Endothelial cell of umbilical vein (primary cell): ENCODE results near the gene EMP2. TPM values are rescaled to one million over a fixed set of nuclear protein-coding genes. Genes with fewer than 3 reads are reported as not detected.

Experiments
- BruUV-seq: library from RNA; stranded (reverse); fragments of 400-500 nt; replicated peaks from 2 replicates; lab custom pipeline; 2021; lab: Mats Ljungman, UMichigan
- CTCF ChIA-PET: fragments of 300-600, 350-600 bp; sonication (Branson Sonifier 250); formaldehyde crosslinking; loops from one replicate; lab custom pipeline; 2021; ENCODE audit warnings: antibody characterized with exemption, inconsistent platforms; lab: Charles Lee
- POLR2A ChIA-PET: fragments of 300-600, 350-600 bp; sonication (Branson Sonifier 250); formaldehyde crosslinking; loops from one replicate; lab custom pipeline; 2021; ENCODE audit warnings: antibody characterized with exemption, inconsistent platforms; lab: Charles Lee
- DNase-seq: peaks from one replicate; pipeline ENCODE4 v3.0.0-alpha.2; 2011; ENCODE audit warnings: low read depth, low spot score
- FAIRE-seq: peaks from 2 replicates; lab custom pipeline; 2011; peaks lifted over from hg19 to GRCh38; lab: Jason Lieb, UNC
- H2AFZ ChIP-seq: 2 replicates; pipeline ENCODE4 v1.6.0; 2012; ENCODE audit warnings: low read depth, low read length, control low read depth, inconsistent platforms
- H3K27ac ChIP-seq: 2 replicates; pipeline ENCODE4 v1.5.1; 2011; ENCODE audit warnings: low read depth, mild to moderate bottlenecking, control low read depth, low read length, moderate library complexity; ENCODE audit not compliant: insufficient read depth
- H3K27me3 ChIP-seq, 2 experiments: 2 replicates each; pipeline versions ENCODE4 v1.6.0 to v1.6.1; 2011; ENCODE audit warnings: low read length in 2 of 2, mixed read lengths in 1 of 2; ENCODE audit not compliant: control insufficient read depth in 2 of 2, insufficient read depth in 2 of 2
- H3K36me3 ChIP-seq, 2 experiments: 2 replicates in 1 of 2; 3 replicates in 1 of 2; pipeline ENCODE4 v1.5.1; 2011; ENCODE audit warnings: low read length in 2 of 2, mild to moderate bottlenecking in 1 of 2, moderate library complexity in 1 of 2; ENCODE audit not compliant: control insufficient read depth in 2 of 2, insufficient read depth in 2 of 2; ENCODE audit errors: extremely low read depth in 1 of 2
- H3K4me1 ChIP-seq: 3 replicates; pipeline ENCODE4 v1.5.1; 2011; ENCODE audit warnings: mild to moderate bottlenecking, low read length; ENCODE audit not compliant: control insufficient read depth, insufficient read depth; ENCODE audit errors: extremely low read depth
- H3K4me2 ChIP-seq: 2 replicates; pipeline ENCODE4 v1.6.1; 2011; ENCODE audit warnings: low read length, control low read depth, mixed read lengths; ENCODE audit not compliant: insufficient read depth
- H3K4me3 ChIP-seq, 3 experiments: fragments of 200-600 bp in 1 of 3; sonication (generic), shearing (Covaris generic) in 1 of 3; replicated peaks in 1 of 3; 2 replicates each; pipeline ENCODE4 v1.5.1; 2011 to 2016; ENCODE audit warnings: control low read depth in 3 of 3, low read length in 3 of 3, mild to moderate bottlenecking in 2 of 3, inconsistent platforms in 1 of 3, low read depth in 1 of 3, moderate library complexity in 1 of 3; ENCODE audit not compliant: insufficient read depth in 1 of 3
- H3K79me2 ChIP-seq: 2 replicates; pipeline ENCODE4 v1.6.0; 2012; ENCODE audit warnings: low read length, inconsistent platforms; ENCODE audit not compliant: control insufficient read depth, insufficient read depth
- H3K9ac ChIP-seq: replicated peaks from 2 replicates; pipeline ENCODE3; 2011; ENCODE audit warnings: low read length, control low read depth; ENCODE audit not compliant: insufficient read depth; ENCODE audit errors: extremely low read depth
- H3K9me1 ChIP-seq: replicated peaks from 3 replicates; pipeline ENCODE4 v1.6.0; 2011; ENCODE audit warnings: mild to moderate bottlenecking, low read length; ENCODE audit not compliant: control insufficient read depth, insufficient read depth; ENCODE audit errors: extremely low read depth
- H3K9me3 ChIP-seq: replicated peaks from 2 replicates; pipeline ENCODE4 v1.5.1; 2012; ENCODE audit warnings: low read length, inconsistent platforms; ENCODE audit not compliant: control insufficient read depth, insufficient read depth
- H4K20me1 ChIP-seq: replicated peaks from 2 replicates; pipeline ENCODE3; 2011; ENCODE audit warnings: mild to moderate bottlenecking, low read length; ENCODE audit not compliant: control insufficient read depth, insufficient read depth; ENCODE audit errors: extremely low read depth
- CTCF ChIP-seq, 2 donors: IDR thresholded peaks; 1 replicate in 1 of 2; 2 replicates in 1 of 2; pipeline ENCODE4 v1.5.1; 2011; ENCODE audit warnings: low read length in 2 of 2, mild to moderate bottlenecking in 2 of 2, moderate library complexity in 2 of 2, control low read depth in 1 of 2, inconsistent platforms in 1 of 2, low read depth in 1 of 2; ENCODE audit not compliant: insufficient read depth in 1 of 2; ENCODE audit errors: extremely low read depth in 1 of 2
- EZH2 ChIP-seq: IDR thresholded peaks from 2 replicates; pipeline ENCODE4 v1.6.1; 2012; ENCODE audit warnings: borderline replicate concordance, low read depth, mild to moderate bottlenecking, moderate library complexity, low read length, inconsistent platforms; ENCODE audit not compliant: severe bottlenecking
- FOS ChIP-seq: IDR thresholded peaks from 2 replicates; pipeline ENCODE4 v1.6.1; 2011; ENCODE audit warnings: mild to moderate bottlenecking, low read length, moderate library complexity, borderline replicate concordance; ENCODE audit not compliant: insufficient read depth
- GATA2 ChIP-seq: IDR thresholded peaks from 2 replicates; pipeline ENCODE4 v1.7.0; 2011; ENCODE audit warnings: low read depth, mild to moderate bottlenecking, moderate library complexity, mixed read lengths, low read length; ENCODE audit not compliant: insufficient read length, insufficient read depth
- JUN ChIP-seq: IDR thresholded peaks from 2 replicates; pipeline ENCODE4 v1.6.1; 2011; ENCODE audit warnings: borderline replicate concordance, low read depth; ENCODE audit not compliant: insufficient read length, insufficient read depth
- MAX ChIP-seq: IDR thresholded peaks from 2 replicates; pipeline ENCODE4 v1.6.1; 2011; ENCODE audit not compliant: insufficient read depth, insufficient read length
- MYC ChIP-seq: IDR thresholded peaks from one replicate; pipeline ENCODE4 v1.6.1; 2011; ENCODE audit warnings: mild to moderate bottlenecking, low read depth, low read length
- POLR2A ChIP-seq: IDR thresholded peaks from 2 replicates; pipeline ENCODE4 v1.6.1; 2012; ENCODE audit warnings: low read depth, mild to moderate bottlenecking, control low read depth, low read length
- POLR2AphosphoS5 ChIP-seq: IDR thresholded peaks from 2 replicates; pipeline ENCODE4 v1.6.1; 2012; ENCODE audit warnings: low read depth, mild to moderate bottlenecking, control low read depth, low read length, moderate library complexity; ENCODE audit not compliant: insufficient read depth
- dilution Hi-C: fragments of 300-500 bp; cut with MboI; formaldehyde crosslinking; loops from one replicate; pipeline ENCODE4 v1.15.0; 2019; ENCODE audit warnings: low sequenced_read_pairs; ENCODE audit not compliant: extremely low pct_ligation_motif_present
- intact Hi-C: fragments of 100-400 bp; cut with micrococcal nuclease; formaldehyde crosslinking; loops from one replicate; pipeline ENCODE4 v1.10.0; 2022
- polyA plus RNA-seq, 4 experiments: library from polyadenylated mRNA; depleted of rRNA in 3 of 4; stranded (reverse) in 3 of 4; unstranded in 1 of 4; fragments of >200 nt; gene quantifications; 2 replicates each; pipeline versions ENCODE4 v1.2.1 to v1.2.3, GENCODE V29; 2011 to 2012; ENCODE audit warnings: missing spikeins in 1 of 4
- total RNA-seq: library from RNA; stranded (reverse); gene quantifications from 2 replicates; pipeline ENCODE4 v1.2.3, GENCODE V29; 2021

Gene EMP2
- total and polyA plus RNA-seq, 2 donors (not counting 3 experiments of a cell fraction or from before 2014, with no cell fraction given): 19.0 to 25.5 TPM

DNA sequence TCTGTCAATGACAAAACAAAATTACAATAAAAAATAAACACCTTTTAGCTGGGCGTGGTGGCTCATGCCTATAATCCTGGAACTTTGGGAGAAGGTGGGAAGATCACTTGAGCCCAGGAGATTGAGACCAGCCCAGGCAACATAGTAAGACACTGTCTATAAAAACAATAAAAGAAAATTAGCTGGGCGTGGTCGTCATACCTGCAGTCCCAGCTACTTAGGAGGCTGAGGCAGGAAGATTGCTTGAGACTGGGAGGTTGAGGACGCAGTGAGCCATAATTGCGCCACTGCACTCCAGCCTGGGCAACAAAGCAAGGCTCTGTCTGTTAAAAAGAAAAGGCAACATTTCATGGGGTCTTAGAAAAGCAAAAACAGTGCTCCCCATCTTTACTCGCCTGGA, 32.7 kb downstream of the EMP2 start:
- Histone ChIP-seq H3K9me1 (no peaks in the 10 kb centered on the region), H4K20me1 (no peaks in the 10 kb centered on the region), H2AFZ (no peak overlapping the region), H3K4me1 (no peaks in the 10 kb centered on the region), H3K9me3 (no peaks in the 10 kb centered on the region), H3K4me3 (no peak overlapping the region), H3K27ac (no peak overlapping the region), H3K9ac (no peak overlapping the region), H3K79me2 (no peaks in the 10 kb centered on the region), H3K4me2 (no peak overlapping the region), H3K36me3 (peaks cover 0 to 2% of the 10 kb centered on the region in 2 experiments), H3K27me3 (no peaks in the 10 kb centered on the region)
- TF ChIP-seq POLR2A: no peak
- no peak for TF ChIP-seq CTCF (IDR thresholded peaks at IDR 0.05; ENCODE audit: extremely low read depth in 1 of 2, insufficient read depth in 1 of 2, low read depth in 1 of 2, low read length in 2 of 2)
- no peak for TF ChIP-seq FOS
- no peak for TF ChIP-seq MYC
- TF ChIP-seq MAX: no peak
- TF ChIP-seq POLR2AphosphoS5: no peak
- no peak for TF ChIP-seq EZH2
- TF ChIP-seq GATA2: no peak
- no peak for TF ChIP-seq JUN
- BruUV-seq: no TSS peak
- POLR2A ChIA-PET: no interaction called here
- no peak for FAIRE-seq
- intact Hi-C loops (no loop called here), dilution Hi-C loops (no loop called here)
- DNase-seq: no peak
- CTCF ChIA-PET: no interaction called here
